GM18951 (cell line): Measurements from ENCODE around the gene IFI16.

ENCODE experiments used
- POLR2A ChIP-seq: IDR thresholded peaks from 4 replicates; pipeline ENCODE4 v1.6.1; 2011; ENCODE audit warnings: mild to moderate bottlenecking; ENCODE audit not compliant: insufficient read length, insufficient read depth; ENCODE audit errors: extremely low read depth
- in situ Hi-C: fragments of 300-500 bp; cut with MboI; formaldehyde crosslinking; loops from one replicate; pipeline ENCODE4 v1.12.0; 2022; ENCODE audit warnings: low sequenced_read_pairs, mixed read lengths, inconsistent platforms; ENCODE audit not compliant: unreplicated experiment

Gene IFI16

DNA sequence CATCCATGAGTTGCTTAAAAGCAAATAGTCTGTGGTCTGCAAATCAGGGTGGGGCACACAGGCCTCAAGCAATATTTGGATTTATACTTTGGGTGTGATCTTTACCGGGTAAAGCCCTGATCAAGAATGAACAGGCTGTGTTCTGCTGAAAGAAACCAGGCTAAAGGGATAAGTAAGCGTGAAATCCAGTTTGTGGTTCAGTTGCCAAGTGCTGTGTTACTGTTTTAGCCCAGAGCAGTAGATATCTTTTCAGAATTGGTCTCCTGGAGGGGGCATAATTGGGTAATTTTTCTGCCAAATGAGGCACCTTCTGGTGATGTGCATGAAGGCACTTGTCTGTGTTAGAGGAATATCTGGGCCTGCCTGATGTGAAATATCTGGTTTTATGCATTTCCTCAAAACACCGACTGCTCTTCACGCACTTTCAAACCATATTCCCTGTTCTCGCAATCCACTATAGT, 45.5 kb downstream of the IFI16 start:
- no peak for TF ChIP-seq POLR2A
- in situ Hi-C loops, result loop anchor here (25.0 kb wide), 1 partner anchor 768 kb away; the partner anchor contains the start of gene CD1C

DNA sequence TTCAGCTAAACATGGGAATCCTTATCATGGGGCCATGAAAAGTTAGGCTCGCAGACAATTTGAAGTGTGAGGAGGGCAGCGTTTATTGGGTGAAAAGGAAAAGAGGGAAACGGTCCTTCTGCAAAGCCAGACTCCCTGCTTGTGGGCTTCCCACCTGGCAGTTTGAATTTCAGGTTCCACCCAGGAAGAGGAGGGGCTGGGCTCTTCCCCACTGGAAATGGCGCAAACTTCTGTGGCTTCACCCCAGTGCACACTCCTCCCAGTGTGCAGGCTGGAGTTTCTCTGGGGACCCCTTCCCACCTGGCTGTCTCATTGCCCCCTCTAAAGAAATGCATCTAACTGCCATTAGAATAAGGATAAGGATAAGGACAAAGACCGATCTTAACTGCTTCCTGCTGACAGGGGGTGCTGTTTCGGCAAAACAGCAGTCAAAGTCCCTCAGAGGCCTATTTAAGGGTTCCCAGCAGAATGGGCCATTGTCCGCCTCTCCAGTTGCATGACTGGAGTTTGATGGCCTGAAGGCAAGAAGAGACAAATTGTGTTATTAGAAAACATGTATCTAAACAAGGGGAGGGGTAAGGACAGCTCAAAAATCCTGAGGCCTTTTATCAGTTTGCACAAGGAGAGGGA, 46.5 kb downstream of the IFI16 start:
- in situ Hi-C loops, result loop anchor here (25.0 kb wide), 1 partner anchor 769 kb away; the partner anchor contains the start of gene CD1C
- TF ChIP-seq POLR2A, result peak; percentile 32

GRCh38 chr1:159058751-159059150, 49.0 kb downstream of the IFI16 start:
- in situ Hi-C loops, result loop anchor here (25.0 kb wide), 1 partner anchor 771 kb away; the partner anchor contains the start of gene CD1C
- peak; percentile 19 for TF ChIP-seq POLR2A

DNA sequence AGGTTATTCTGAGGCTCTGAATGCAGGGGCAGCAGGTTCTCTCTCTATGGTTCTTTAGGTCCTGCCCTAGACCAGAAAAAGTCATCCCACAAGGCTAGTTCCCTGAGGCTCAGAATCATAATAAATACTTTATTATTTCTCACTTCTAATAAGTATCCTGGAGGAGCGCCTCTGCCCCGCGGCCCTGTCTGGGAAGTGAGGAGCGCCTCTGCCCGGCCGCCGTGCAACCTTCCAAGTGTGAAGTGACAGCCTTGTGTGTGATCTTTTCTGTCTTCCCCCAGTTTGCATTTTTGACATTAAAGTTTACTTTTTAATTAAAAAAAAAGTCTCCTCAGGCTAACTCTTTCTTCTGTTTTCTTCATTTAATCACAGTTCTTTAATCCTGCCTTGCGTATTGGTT, 55.4 kb downstream of the IFI16 start:
- in situ Hi-C loops, result loop anchor here (25.0 kb wide), 1 partner anchor 778 kb away; the partner anchor contains the start of gene CD1C
- no peak for TF ChIP-seq POLR2A

DNA sequence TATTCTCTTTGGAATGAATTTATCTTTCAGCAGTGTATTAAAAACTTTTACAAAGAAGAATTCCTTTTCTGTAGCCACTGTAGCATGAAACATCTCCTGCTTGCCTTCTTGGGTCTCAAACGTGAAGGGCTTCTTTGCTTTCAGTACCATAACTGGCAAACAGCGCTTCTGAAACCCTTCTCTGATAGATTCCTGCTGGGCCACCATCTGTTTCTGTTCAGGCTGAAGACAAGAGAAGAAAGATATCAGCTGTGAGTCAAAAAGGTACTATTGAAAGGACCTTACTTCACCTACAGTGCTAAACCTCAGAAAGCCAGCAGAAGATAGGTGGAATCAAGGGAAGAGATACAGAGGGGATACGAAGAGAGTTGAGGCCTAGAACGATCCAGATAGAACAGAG, 56.4 kb downstream of the IFI16 start:
- in situ Hi-C loops, result loop anchor here (25.0 kb wide), 1 partner anchor 779 kb away; the partner anchor contains the start of gene CD1C
- TF ChIP-seq POLR2A, result no peak

GRCh38 chr1:159067699-159068621, 58.3 kb downstream of the IFI16 start:
- TF ChIP-seq POLR2A, result no peak
- in situ Hi-C loops, result loop anchor here (25.0 kb wide), 1 partner anchor 781 kb away; the partner anchor contains the start of gene CD1C

DNA sequence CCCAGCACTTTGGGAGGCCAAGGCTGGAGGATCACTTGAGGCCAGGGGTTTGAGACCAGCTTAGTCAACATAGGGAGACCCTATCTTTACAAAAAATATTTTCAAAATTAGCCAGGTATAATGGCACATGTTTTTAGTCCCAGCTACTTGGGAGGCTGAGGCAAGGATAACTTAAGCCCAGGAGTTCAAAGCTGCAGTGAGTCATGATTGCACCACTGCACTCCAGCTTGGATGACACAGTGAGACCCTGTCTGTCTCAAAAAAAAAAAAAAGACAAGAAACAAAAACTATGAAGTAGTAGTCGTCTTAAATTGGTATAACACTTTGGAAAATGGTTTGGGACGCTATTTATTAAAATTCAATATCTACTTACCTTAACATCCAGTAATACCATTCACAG, 59.2 kb downstream of the IFI16 start:
- in situ Hi-C loops, result loop anchor here (25.0 kb wide), 1 partner anchor 782 kb away; the partner anchor contains the start of gene CD1C

DNA sequence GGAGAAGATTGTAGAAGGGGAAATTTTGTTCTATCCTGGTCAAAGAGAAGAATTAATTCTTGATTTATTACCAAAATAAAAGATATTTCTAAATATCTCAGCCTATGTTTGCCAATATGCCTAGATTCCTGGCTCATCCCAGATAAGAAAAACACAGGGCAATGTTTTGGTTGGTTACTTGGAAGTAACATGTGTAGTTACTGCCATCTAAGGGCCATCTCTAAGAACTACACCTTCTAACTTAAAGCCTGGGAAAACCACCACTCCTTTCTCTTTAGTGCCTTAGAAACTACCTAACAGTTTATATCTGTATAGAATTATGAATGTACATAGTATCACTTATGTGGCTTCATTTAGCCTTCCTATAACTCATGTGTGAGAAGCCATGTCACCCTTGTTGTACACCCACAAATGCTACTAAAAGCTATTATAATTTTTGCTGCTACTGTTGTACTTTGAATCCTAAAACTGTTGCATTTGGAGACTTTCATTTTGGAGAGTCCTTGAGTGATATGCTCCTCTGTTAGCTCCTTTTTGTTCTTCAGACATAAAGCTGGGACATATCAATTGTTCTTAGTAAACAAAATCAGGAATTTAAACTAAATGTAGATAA, 62.4 kb downstream of the IFI16 start:
- no peak for TF ChIP-seq POLR2A
- in situ Hi-C loops, result loop anchor here (25.0 kb wide), 1 partner anchor 785 kb away; the partner anchor contains the start of gene CD1C

More for the DNA sequence above, 59.2 kb downstream of the IFI16 start:
- TF ChIP-seq POLR2A, result no peak

GRCh38 chr1:159076438-159077119, 66.9 kb downstream of the IFI16 start, which contains the start of gene AIM2:
Gene AIM2 (minus strand): TSS chr1:159076766. CDS start chr1:159073499, 3,267 bp downstream.
- peak; percentile 53 for TF ChIP-seq POLR2A
- in situ Hi-C loops, result no loop called here

DNA sequence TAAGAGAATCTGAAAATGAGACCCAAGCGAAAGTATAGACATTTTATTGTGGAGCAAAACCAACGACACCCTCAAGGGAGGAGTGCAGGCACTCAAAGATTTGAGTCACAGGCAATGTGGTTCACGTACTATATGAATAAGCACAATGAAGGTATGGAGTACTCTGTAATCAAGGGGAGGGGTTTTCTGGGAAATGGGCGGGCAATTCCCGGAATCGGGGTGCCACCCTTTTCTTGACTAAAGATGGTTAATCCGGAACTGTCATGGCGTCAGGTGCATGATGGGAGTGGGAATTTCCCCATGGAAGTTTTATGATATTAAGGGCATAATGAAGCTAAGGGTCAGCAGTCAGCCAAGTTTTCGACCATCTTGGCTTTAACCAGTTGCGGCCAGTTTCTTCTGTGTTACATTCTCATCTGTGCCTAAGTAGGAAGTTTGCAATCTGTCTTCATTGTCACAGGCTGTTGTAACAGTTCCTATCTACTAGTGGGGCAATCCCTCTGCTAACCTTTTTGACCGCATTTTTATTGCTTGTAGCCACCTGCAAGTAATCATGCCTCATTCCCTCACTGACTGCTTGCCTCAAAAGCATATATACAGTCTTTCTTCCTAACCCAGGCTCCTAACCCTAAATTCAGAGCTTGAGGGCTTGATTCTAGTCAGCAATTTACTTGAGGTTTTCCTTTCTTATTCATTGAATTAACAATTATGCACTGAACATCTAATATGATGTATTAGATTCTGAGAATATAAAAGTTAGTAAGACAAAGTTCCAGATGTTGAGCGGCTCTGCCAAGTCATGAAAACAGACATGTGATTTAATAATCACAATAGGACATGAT, 67.6 kb downstream of the IFI16 start:
- TF ChIP-seq POLR2A, result peak; percentile 45
- in situ Hi-C loops, result no loop called here

- in situ Hi-C loops, result no loop called here
- no peak for TF ChIP-seq POLR2A
These were observed 69.8 kb downstream of the IFI16 start for GRCh38 chr1:159079525-159079924.
